ENCODE measurements around the gene MIR17HG.

Gene MIR17HG

DNA sequence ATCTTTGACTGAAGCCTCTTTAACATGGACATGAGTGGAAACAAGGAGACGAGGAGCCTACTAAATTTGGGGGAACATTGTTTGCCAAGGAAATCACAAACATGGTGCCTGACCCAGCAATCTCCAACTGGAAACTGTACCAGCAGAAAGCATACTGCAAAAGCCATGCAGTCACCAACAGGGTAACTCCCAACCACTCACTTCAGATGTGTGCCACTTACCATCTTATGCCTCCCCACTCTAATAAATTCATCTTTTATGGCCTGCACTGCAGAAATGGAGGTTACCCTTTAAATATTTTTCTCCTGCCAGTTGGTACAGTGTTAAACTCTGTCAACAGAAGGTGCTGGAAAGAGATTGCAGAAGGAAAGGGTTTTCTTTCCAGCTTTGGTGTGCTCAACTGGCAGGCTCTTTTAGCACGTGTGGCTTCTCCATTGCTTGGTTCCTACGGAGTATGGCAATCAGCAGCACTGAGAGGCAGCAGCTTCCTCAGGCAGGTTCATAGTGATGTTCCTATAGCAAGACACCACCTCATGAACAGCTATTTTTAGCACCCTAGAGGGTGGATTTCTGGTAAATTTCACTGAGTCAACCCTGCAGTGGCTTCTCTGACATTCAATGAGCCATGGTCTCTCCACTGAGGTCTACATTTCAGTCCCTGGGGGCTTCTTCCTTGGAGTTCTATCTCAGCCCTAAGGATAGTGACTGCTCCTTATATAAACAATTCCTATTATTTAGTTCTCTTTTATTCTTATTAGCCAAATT lies 21.4 kb downstream of the MIR17HG start:
- DNase-seq (ENCODE audit: low read depth), result no peak

DNA sequence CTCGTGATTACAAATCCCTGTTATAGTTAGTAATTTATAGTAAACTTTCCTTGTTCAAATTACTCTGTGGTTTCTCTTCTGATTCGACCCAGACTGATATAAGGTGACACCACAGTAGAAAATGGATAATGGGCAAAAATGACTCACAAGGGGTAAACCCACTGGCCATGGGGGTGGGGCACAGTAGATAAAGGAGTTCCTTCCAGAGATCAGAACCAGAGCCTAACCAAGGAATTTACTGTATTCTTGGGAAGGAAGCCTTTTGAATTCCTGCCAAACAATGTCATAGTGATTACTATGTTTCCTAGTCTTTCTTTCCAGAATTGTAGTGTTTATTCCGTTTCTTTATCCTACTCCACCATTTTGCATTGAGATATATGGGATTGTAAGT lies 21.9 kb downstream of the MIR17HG start:
- no peak for DNase-seq (ENCODE audit: low read depth)

- no peak for DNase-seq (ENCODE audit: low read depth)
These were observed 23.0 kb downstream of the MIR17HG start for GRCh38 chr13:91370501-91370900.

GRCh38 chr13:91372911-91373310 lies 25.4 kb downstream of the MIR17HG start:
- no peak for DNase-seq (ENCODE audit: low read depth)

- DNase-seq (ENCODE audit: low read depth), result no peak
These were observed 27.7 kb downstream of the MIR17HG start for GRCh38 chr13:91375116-91375729.

DNA sequence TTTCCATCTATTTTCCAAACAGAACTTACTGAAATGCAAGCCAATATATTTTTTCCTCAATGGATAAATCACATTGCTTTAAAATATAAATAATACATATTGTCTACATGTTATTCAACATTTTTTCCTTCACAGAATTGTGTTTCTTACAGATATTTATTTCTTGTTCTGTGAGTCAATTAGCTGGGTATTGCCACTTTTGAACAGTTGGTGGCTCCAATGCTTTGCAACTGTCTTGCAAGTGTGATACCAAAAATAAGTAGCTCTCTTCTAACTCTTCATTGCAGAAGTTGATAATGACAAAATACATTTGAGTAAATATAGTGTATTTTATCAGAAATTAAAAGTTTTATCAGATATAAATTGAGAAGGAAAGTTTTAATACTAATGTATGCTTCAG lies 33.9 kb downstream of the MIR17HG start:
- DNase-seq (ENCODE audit: low read depth), result no peak

DNA sequence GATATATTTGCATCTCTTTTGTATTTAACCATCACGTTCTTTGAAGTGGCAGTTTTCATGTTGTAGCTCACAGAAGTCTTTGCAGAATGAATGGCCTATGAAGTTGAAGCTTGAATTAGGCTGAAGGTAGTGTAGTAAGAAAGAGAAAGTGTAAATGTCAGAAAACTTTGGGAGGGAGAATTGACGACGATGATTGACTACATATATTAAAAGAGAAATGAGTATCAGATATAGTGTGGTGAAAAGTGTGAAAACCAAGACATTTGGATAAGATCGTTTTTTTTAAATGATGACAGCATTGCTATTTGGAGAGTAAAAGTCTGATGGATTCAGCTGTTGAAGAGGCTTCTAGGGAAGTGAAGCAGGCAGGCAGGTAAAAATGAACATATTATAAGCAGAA lies 36.3 kb downstream of the MIR17HG start:
- no peak for DNase-seq (ENCODE audit: low read depth)

DNA sequence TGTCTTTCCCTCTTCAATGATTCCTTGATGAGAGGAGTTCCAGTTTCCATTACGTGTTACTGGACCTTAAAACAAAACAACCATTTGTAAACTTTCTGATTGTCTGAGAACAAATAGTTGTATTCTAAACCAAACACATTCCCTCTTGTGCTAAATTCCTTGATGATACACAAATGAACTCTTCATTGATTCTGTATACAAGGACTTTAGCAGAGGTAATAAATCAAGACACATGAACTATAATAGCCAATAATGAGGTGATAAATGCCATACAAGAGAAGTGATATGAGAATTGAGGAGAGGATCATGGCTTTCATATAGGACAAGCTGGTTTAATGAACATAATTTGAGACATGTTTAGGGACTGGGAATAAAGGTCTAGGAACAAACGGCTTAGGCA lies 37.4 kb downstream of the MIR17HG start:
- no peak for DNase-seq (ENCODE audit: low read depth)

DNA sequence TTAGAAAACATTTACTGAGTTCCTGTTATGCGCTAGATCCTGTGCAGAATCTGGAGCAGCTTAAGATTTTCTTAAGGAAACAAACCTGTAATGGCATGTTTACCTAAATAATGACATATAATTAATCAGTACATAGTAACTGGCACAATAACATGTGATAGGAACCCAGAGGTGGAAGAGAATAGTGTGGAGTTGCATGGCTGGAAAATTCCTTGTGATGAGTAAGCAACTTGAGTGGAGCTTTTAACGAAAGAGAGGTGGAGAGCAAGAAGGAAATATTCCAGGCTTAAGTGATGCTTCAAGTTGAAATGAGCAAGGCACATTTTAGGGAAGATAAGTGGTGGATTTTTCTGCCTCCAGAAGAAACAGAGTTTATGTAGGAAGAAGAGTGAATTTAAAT lies 41.7 kb downstream of the MIR17HG start:
- no peak for DNase-seq (ENCODE audit: low read depth)

GRCh38 chr13:91397595-91397994 lies 50.1 kb downstream of the MIR17HG start:
- DNase-seq (ENCODE audit: low read depth), result no peak

- no peak for DNase-seq (ENCODE audit: low read depth)
These were observed 51.1 kb downstream of the MIR17HG start, which contains the start of gene GPC5 for GRCh38 chr13:91398413-91399188. GPC5 (plus strand) TSS chr13:91398621.

DNA sequence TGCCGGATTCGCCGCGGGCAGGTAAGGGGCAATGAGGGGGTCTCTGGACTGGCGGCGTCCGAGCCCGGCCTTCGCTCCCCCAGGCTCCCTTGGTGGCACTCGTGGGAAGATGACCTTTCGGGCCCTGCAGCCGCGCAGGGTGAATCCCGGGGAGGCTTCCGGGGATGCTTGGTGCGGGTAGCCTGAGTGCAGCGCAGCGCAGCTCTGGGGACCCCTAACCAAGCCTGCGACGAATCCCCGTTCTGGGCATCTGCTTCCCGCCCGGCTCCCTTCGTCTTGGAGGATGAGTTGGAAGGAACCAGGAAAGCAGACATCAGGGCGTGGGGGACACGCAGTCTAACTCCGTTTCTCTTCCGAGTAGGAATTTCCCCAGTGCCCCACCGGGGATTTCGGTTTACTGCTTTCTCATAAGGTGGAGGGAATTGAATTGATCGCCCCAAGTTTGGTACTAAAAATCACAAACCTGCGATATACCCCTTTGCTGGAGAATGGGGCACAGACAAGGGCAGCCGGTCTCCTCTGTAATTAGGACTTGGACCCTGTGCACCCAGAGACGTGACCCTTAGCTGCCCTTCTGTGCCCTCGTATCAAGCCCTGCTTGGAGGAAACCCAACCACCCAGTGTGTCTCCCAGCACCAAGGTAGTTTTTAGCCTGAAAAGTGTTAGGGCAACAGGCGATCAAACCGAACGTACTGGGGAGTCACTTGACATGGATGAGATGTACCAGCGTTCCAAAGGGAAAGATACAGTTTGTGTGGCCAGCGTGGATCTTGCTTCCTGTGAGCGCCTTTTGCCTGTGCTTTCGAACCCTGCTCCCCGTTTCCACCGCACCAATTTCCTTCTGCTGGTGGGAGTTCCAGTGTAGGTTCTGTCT lies 51.9 kb downstream of the MIR17HG start:
- DNase-seq (ENCODE audit: low read depth), result no peak

DNA sequence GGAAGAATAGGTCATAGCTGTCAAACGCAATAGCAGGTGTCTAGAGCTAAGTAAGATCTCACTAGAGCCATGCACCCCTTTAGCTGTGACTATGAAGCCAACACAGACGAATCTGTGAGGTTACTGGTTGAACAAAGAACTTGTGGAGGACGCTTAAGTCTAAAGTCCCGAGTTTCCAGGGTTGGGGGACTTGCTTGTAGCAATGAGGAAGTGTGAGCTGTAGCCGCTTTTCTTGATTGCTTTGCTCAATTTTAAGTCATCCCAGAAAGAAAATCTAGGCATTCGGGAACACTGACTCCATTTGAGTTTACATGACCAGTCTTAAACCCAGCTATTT lies 52.5 kb downstream of the MIR17HG start:
- DNase-seq (ENCODE audit: low read depth), result no peak

GRCh38 chr13:91400671-91401070 lies 53.2 kb downstream of the MIR17HG start:
- DNase-seq (ENCODE audit: low read depth), result no peak

- no peak for DNase-seq (ENCODE audit: low read depth)
These were observed 54.4 kb downstream of the MIR17HG start for GRCh38 chr13:91401920-91402319.

Measured in non-pigmented ciliary epithelial cell (primary cell).